Endothelial cell of umbilical vein (primary cell): ENCODE measurements around the gene HDAC7. TPM values are rescaled to one million over a fixed set of nuclear protein-coding genes. Genes with fewer than 3 reads are reported as not detected.

Experiments
- BruUV-seq: library from RNA; stranded (reverse); fragments of 400-500 nt; replicated peaks from 2 replicates; lab custom pipeline; 2021; lab: Mats Ljungman, UMichigan
- CTCF ChIA-PET: fragments of 300-600, 350-600 bp; sonication (Branson Sonifier 250); formaldehyde crosslinking; loops from one replicate; lab custom pipeline; 2021; ENCODE audit warnings: antibody characterized with exemption, inconsistent platforms; lab: Charles Lee
- POLR2A ChIA-PET: fragments of 300-600, 350-600 bp; sonication (Branson Sonifier 250); formaldehyde crosslinking; loops from one replicate; lab custom pipeline; 2021; ENCODE audit warnings: antibody characterized with exemption, inconsistent platforms; lab: Charles Lee
- DNase-seq: peaks from one replicate; pipeline ENCODE4 v3.0.0-alpha.2; 2011; ENCODE audit warnings: low read depth, low spot score
- FAIRE-seq: peaks from 2 replicates; lab custom pipeline; 2011; peaks lifted over from hg19 to GRCh38; lab: Jason Lieb, UNC
- H2AFZ ChIP-seq: 2 replicates; pipeline ENCODE4 v1.6.0; 2012; ENCODE audit warnings: low read depth, low read length, control low read depth, inconsistent platforms
- H3K27ac ChIP-seq: 2 replicates; pipeline ENCODE4 v1.5.1; 2011; ENCODE audit warnings: low read depth, mild to moderate bottlenecking, control low read depth, low read length, moderate library complexity; ENCODE audit not compliant: insufficient read depth
- H3K27me3 ChIP-seq, 2 experiments: 2 replicates each; pipeline versions ENCODE4 v1.6.0 to v1.6.1; 2011; ENCODE audit warnings: low read length in 2 of 2, mixed read lengths in 1 of 2; ENCODE audit not compliant: control insufficient read depth in 2 of 2, insufficient read depth in 2 of 2
- H3K36me3 ChIP-seq, 2 experiments: 2 replicates in 1 of 2; 3 replicates in 1 of 2; pipeline ENCODE4 v1.5.1; 2011; ENCODE audit warnings: low read length in 2 of 2, mild to moderate bottlenecking in 1 of 2, moderate library complexity in 1 of 2; ENCODE audit not compliant: control insufficient read depth in 2 of 2, insufficient read depth in 2 of 2; ENCODE audit errors: extremely low read depth in 1 of 2
- H3K4me1 ChIP-seq: 3 replicates; pipeline ENCODE4 v1.5.1; 2011; ENCODE audit warnings: mild to moderate bottlenecking, low read length; ENCODE audit not compliant: control insufficient read depth, insufficient read depth; ENCODE audit errors: extremely low read depth
- H3K4me2 ChIP-seq: 2 replicates; pipeline ENCODE4 v1.6.1; 2011; ENCODE audit warnings: low read length, control low read depth, mixed read lengths; ENCODE audit not compliant: insufficient read depth
- H3K4me3 ChIP-seq, 3 experiments: fragments of 200-600 bp in 1 of 3; sonication (generic), shearing (Covaris generic) in 1 of 3; replicated peaks in 1 of 3; 2 replicates each; pipeline ENCODE4 v1.5.1; 2011 to 2016; ENCODE audit warnings: control low read depth in 3 of 3, low read length in 3 of 3, mild to moderate bottlenecking in 2 of 3, inconsistent platforms in 1 of 3, low read depth in 1 of 3, moderate library complexity in 1 of 3; ENCODE audit not compliant: insufficient read depth in 1 of 3
- H3K79me2 ChIP-seq: 2 replicates; pipeline ENCODE4 v1.6.0; 2012; ENCODE audit warnings: low read length, inconsistent platforms; ENCODE audit not compliant: control insufficient read depth, insufficient read depth
- H3K9ac ChIP-seq: replicated peaks from 2 replicates; pipeline ENCODE3; 2011; ENCODE audit warnings: low read length, control low read depth; ENCODE audit not compliant: insufficient read depth; ENCODE audit errors: extremely low read depth
- H3K9me1 ChIP-seq: replicated peaks from 3 replicates; pipeline ENCODE4 v1.6.0; 2011; ENCODE audit warnings: mild to moderate bottlenecking, low read length; ENCODE audit not compliant: control insufficient read depth, insufficient read depth; ENCODE audit errors: extremely low read depth
- H3K9me3 ChIP-seq: replicated peaks from 2 replicates; pipeline ENCODE4 v1.5.1; 2012; ENCODE audit warnings: low read length, inconsistent platforms; ENCODE audit not compliant: control insufficient read depth, insufficient read depth
- H4K20me1 ChIP-seq: replicated peaks from 2 replicates; pipeline ENCODE3; 2011; ENCODE audit warnings: mild to moderate bottlenecking, low read length; ENCODE audit not compliant: control insufficient read depth, insufficient read depth; ENCODE audit errors: extremely low read depth
- CTCF ChIP-seq, 2 donors: IDR thresholded peaks; 1 replicate in 1 of 2; 2 replicates in 1 of 2; pipeline ENCODE4 v1.5.1; 2011; ENCODE audit warnings: low read length in 2 of 2, mild to moderate bottlenecking in 2 of 2, moderate library complexity in 2 of 2, control low read depth in 1 of 2, inconsistent platforms in 1 of 2, low read depth in 1 of 2; ENCODE audit not compliant: insufficient read depth in 1 of 2; ENCODE audit errors: extremely low read depth in 1 of 2
- EZH2 ChIP-seq: IDR thresholded peaks from 2 replicates; pipeline ENCODE4 v1.6.1; 2012; ENCODE audit warnings: borderline replicate concordance, low read depth, mild to moderate bottlenecking, moderate library complexity, low read length, inconsistent platforms; ENCODE audit not compliant: severe bottlenecking
- FOS ChIP-seq: IDR thresholded peaks from 2 replicates; pipeline ENCODE4 v1.6.1; 2011; ENCODE audit warnings: mild to moderate bottlenecking, low read length, moderate library complexity, borderline replicate concordance; ENCODE audit not compliant: insufficient read depth
- GATA2 ChIP-seq: IDR thresholded peaks from 2 replicates; pipeline ENCODE4 v1.7.0; 2011; ENCODE audit warnings: low read depth, mild to moderate bottlenecking, moderate library complexity, mixed read lengths, low read length; ENCODE audit not compliant: insufficient read length, insufficient read depth
- JUN ChIP-seq: IDR thresholded peaks from 2 replicates; pipeline ENCODE4 v1.6.1; 2011; ENCODE audit warnings: borderline replicate concordance, low read depth; ENCODE audit not compliant: insufficient read length, insufficient read depth
- MAX ChIP-seq: IDR thresholded peaks from 2 replicates; pipeline ENCODE4 v1.6.1; 2011; ENCODE audit not compliant: insufficient read depth, insufficient read length
- MYC ChIP-seq: IDR thresholded peaks from one replicate; pipeline ENCODE4 v1.6.1; 2011; ENCODE audit warnings: mild to moderate bottlenecking, low read depth, low read length
- POLR2A ChIP-seq: IDR thresholded peaks from 2 replicates; pipeline ENCODE4 v1.6.1; 2012; ENCODE audit warnings: low read depth, mild to moderate bottlenecking, control low read depth, low read length
- POLR2AphosphoS5 ChIP-seq: IDR thresholded peaks from 2 replicates; pipeline ENCODE4 v1.6.1; 2012; ENCODE audit warnings: low read depth, mild to moderate bottlenecking, control low read depth, low read length, moderate library complexity; ENCODE audit not compliant: insufficient read depth
- dilution Hi-C: fragments of 300-500 bp; cut with MboI; formaldehyde crosslinking; loops from one replicate; pipeline ENCODE4 v1.15.0; 2019; ENCODE audit warnings: low sequenced_read_pairs; ENCODE audit not compliant: extremely low pct_ligation_motif_present
- intact Hi-C: fragments of 100-400 bp; cut with micrococcal nuclease; formaldehyde crosslinking; loops from one replicate; pipeline ENCODE4 v1.10.0; 2022
- polyA plus RNA-seq, 4 experiments: library from polyadenylated mRNA; depleted of rRNA in 3 of 4; stranded (reverse) in 3 of 4; unstranded in 1 of 4; fragments of >200 nt; gene quantifications; 2 replicates each; pipeline versions ENCODE4 v1.2.1 to v1.2.3, GENCODE V29; 2011 to 2012; ENCODE audit warnings: missing spikeins in 1 of 4
- total RNA-seq: library from RNA; stranded (reverse); gene quantifications from 2 replicates; pipeline ENCODE4 v1.2.3, GENCODE V29; 2021

Gene HDAC7
- total and polyA plus RNA-seq, 2 donors (not counting 3 experiments of a cell fraction or from before 2014, with no cell fraction given), result 119 to 249 TPM

GRCh38 chr12:47772738-47773061 lies 47.0 kb downstream of the HDAC7 start:
- no peak for FAIRE-seq
- Histone ChIP-seq H3K9me1 (no peaks in the 10 kb centered on the region), H3K9ac (peak overlapping the region; percentile 74)

More at GRCh38 chr12:47772738-47773061, 47.0 kb downstream of the HDAC7 start:
- H3K4me3 ChIP-seq, result peak overlapping the region in 2 of 3 experiments; percentile 57 to 70
- no peaks in the 10 kb centered on the region for H3K9me3 ChIP-seq
- H3K27me3 ChIP-seq, result no peaks in the 10 kb centered on the region
- peak overlapping the region; percentile 77 for H2AFZ ChIP-seq
- no peaks in the 10 kb centered on the region for H4K20me1 ChIP-seq
- H3K36me3 ChIP-seq, result no peaks in the 10 kb centered on the region
- H3K79me2 ChIP-seq, result no peaks in the 10 kb centered on the region
- DNase-seq, result no peak
- peak overlapping the region; percentile 78 for H3K4me2 ChIP-seq
- H3K4me1 ChIP-seq, result peaks cover 30% of the 10 kb centered on the region
- CTCF ChIA-PET, result interaction anchor here (0.6 to 10.1 kb wide), 20 partner anchors 9 to 174 kb away, joined by 3 to 385 read pairs (median 3); partner anchors contain the start of gene RAPGEF3
- no TSS peak for BruUV-seq
- no peak overlapping the region for H3K27ac ChIP-seq
- intact Hi-C loops, result loop anchor here (1.0 to 2.0 kb wide), 2 partner anchors 14 to 122 kb away; partner anchors contain the start of gene RAPGEF3
- dilution Hi-C loops, result no loop called here
- TF ChIP-seq CTCF (IDR thresholded peaks at IDR 0.05; ENCODE audit: extremely low read depth in 1 of 2, insufficient read depth in 1 of 2, low read depth in 1 of 2, low read length in 2 of 2) (no peak), POLR2A (no peak), EZH2 (no peak), POLR2AphosphoS5 (no peak), MAX (no peak), MYC (no peak), GATA2 (no peak), JUN (no peak), FOS (no peak)
- POLR2A ChIA-PET, result no interaction called here
